Naive thymus-derived CD4-positive, alpha-beta T cell (primary cell): ENCODE data around the gene MAGI3. TPM values are rescaled to one million over a fixed set of nuclear protein-coding genes. Genes with fewer than 3 reads are reported as not detected.
"Not testable (repeated sequence)": the region's sequence is repeated elsewhere in the genome, so short reads cannot be mapped to it uniquely, and the experiment has no call there.

ENCODE experiments used
- ATAC-seq: fragments of 150-1000 bp; cut with Tn5 transposase; 2 replicates; pipeline ENCODE4 v1.10.0; 2021; ENCODE audit warnings: mild to moderate bottlenecking, moderate library complexity
- CTCF ChIA-PET: fragments of 350-600 bp; sonication (Branson Sonifier 250); formaldehyde crosslinking; loops from one replicate; lab custom pipeline; 2021; ENCODE audit warnings: antibody characterized with exemption; lab: Charles Lee
- POLR2A ChIA-PET: fragments of 350-600 bp; sonication (Branson Sonifier 250); formaldehyde crosslinking; loops from one replicate; lab custom pipeline; 2021; ENCODE audit warnings: antibody characterized with exemption, inconsistent platforms; lab: Charles Lee
- DNase-seq, 9 donors: peaks; one replicate each; pipeline versions ENCODE4 v3.0.0 to v3.0.0-alpha.2; 2020 to 2022; ENCODE audit warnings: mixed read lengths in 1 of 9
- H3K27ac ChIP-seq: one replicate; pipeline ENCODE4 v1.7.0; 2013; ENCODE audit warnings: mild to moderate bottlenecking, low read depth, low read length, moderate library complexity
- H3K27me3 ChIP-seq, 2 donors: one replicate each; pipeline ENCODE4 v1.7.0; 2013; ENCODE audit warnings: low read length in 2 of 2, mild to moderate bottlenecking in 2 of 2, moderate library complexity in 2 of 2; ENCODE audit not compliant: control insufficient read depth in 2 of 2, insufficient read depth in 2 of 2
- H3K36me3 ChIP-seq, 3 experiments: 1 replicate in 2 of 3; 2 replicates in 1 of 3; pipeline ENCODE4 v1.7.0; 2013; ENCODE audit warnings: low read length in 3 of 3, mild to moderate bottlenecking in 3 of 3, moderate library complexity in 1 of 3; ENCODE audit not compliant: insufficient read depth in 3 of 3, control insufficient read depth in 2 of 3
- H3K4me1 ChIP-seq, 2 donors: one replicate each; pipeline ENCODE4 v1.7.0; 2013; ENCODE audit warnings: low read length in 2 of 2, mild to moderate bottlenecking in 2 of 2, moderate library complexity in 1 of 2; ENCODE audit not compliant: control insufficient read depth in 2 of 2, insufficient read depth in 2 of 2
- H3K4me3 ChIP-seq: 2 replicates; pipeline ENCODE4 v1.7.0; 2013; ENCODE audit warnings: mild to moderate bottlenecking, low read length
- H3K9me3 ChIP-seq, 3 experiments: 1 replicate in 2 of 3; 2 replicates in 1 of 3; pipeline ENCODE4 v1.7.0; 2013; ENCODE audit warnings: low read length in 3 of 3; ENCODE audit not compliant: control insufficient read depth in 2 of 3
- H3K27ac Mint-ChIP-seq, 9 donors: one replicate each; pipeline ENCODE4 v1.8.0; 2020 to 2022; ENCODE audit warnings: mixed read lengths in 9 of 9, mild to moderate bottlenecking in 8 of 9, moderate library complexity in 5 of 9, inconsistent platforms in 2 of 9
- H3K27me3 Mint-ChIP-seq, 5 donors: one replicate each; pipeline ENCODE4 v1.8.0; 2021 to 2022; ENCODE audit warnings: mixed read lengths in 5 of 5, mild to moderate bottlenecking in 1 of 5
- H3K36me3 Mint-ChIP-seq, 5 donors: one replicate each; pipeline ENCODE4 v1.8.0; 2020 to 2022; ENCODE audit warnings: mixed read lengths in 5 of 5, mild to moderate bottlenecking in 3 of 5, inconsistent platforms in 1 of 5
- H3K4me1 Mint-ChIP-seq, 7 donors: one replicate each; pipeline ENCODE4 v1.8.0; 2020 to 2022; ENCODE audit warnings: mixed read lengths in 7 of 7, mild to moderate bottlenecking in 3 of 7, inconsistent platforms in 1 of 7
- H3K4me3 Mint-ChIP-seq, 10 donors: one replicate each; pipeline ENCODE4 v1.8.0; 2020 to 2022; ENCODE audit warnings: mild to moderate bottlenecking in 10 of 10, mixed read lengths in 10 of 10, moderate library complexity in 6 of 10, inconsistent platforms in 2 of 10
- H3K9me3 Mint-ChIP-seq, 11 donors: one replicate each; pipeline ENCODE4 v1.8.0; 2020 to 2022; ENCODE audit warnings: mixed read lengths in 11 of 11, mild to moderate bottlenecking in 4 of 11, inconsistent platforms in 1 of 11, moderate library complexity in 1 of 11
- intact Hi-C, 2 donors: fragments of 100-400 bp; cut with micrococcal nuclease; formaldehyde crosslinking; loops; one replicate each; pipeline ENCODE4 v1.15.1; 2023
- polyA plus RNA-seq, 2 donors: library from polyadenylated mRNA; unstranded; fragments of 300-500 nt; fragmentation: Illumina TruSeq; gene quantifications; one replicate each; pipeline ENCODE4 v1.2.3, GENCODE V29; 2021
- total RNA-seq, 6 experiments: library from RNA in 5 of 6; stranded (reverse) in 5 of 6; gene quantifications; 1 replicate in 5 of 6; 2 replicates in 1 of 6; pipeline ENCODE4 v1.2.3 and lab custom pipeline; 2021 to 2026

Gene MAGI3
- total and polyA plus RNA-seq, 7 experiments from 2014 or later, result 3.6 to 8.8 (median 6.6) TPM

DNA sequence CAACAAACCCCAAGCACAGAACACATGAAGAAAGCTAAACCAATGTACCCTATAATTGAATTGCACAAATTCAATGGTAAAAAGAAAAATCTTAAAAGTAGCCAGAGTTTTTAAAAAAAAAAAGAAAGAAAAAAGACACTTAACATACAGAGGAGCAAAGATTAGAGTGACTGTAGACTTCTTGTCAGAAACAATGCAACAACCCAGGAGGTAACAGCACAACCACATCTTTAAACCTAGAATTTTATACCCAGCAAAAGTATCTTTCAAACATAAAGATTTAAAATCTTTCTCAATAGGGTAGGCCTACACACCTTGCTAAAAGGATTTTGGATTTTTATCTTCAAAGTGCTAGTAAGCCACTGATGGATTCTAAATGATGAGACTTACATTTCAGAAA is 304.6 kb downstream of the MAGI3 start:
- Mint-ChIP-seq H3K4me3 (no peak overlapping the region), H3K27ac (no peak overlapping the region), H3K27me3 (no peaks in the 10 kb centered on the region), H3K36me3 (peaks cover 15 to 71% (median 25%) of the 10 kb centered on the region in 5 donors), H3K9me3 (peaks cover 12 to 56% (median 29%) of the 10 kb centered on the region in 11 donors), H3K4me1 (no peaks in the 10 kb centered on the region)
- H3K9me3 ChIP-seq, result peaks cover 0 to 6% (median 0%) of the 10 kb centered on the region in 3 experiments
- ChIA-PET POLR2A (interaction anchor here (0.7 kb wide), 1 partner anchor 100 kb away, joined by 3 read pairs; no protein-coding TSS in a partner anchor), CTCF (no interaction called here)
- no peak overlapping the region for H3K4me3 ChIP-seq
- no peaks in the 10 kb centered on the region for H3K4me1 ChIP-seq
- no peak overlapping the region for H3K27ac ChIP-seq
- ATAC-seq (no peak), DNase-seq (no peak)
- no peaks in the 10 kb centered on the region for H3K36me3 ChIP-seq
- intact Hi-C loops, result no loop called here
- H3K27me3 ChIP-seq, result no peaks in the 10 kb centered on the region

- intact Hi-C loops, result no loop called here
- Histone ChIP-seq H3K36me3 (no peaks in the 10 kb centered on the region), H3K4me1 (no peaks in the 10 kb centered on the region), H3K27ac (no peak overlapping the region), H3K9me3 (no peaks in the 10 kb centered on the region), H3K27me3 (no peaks in the 10 kb centered on the region), H3K4me3 (no peak overlapping the region)
- Mint-ChIP-seq H3K4me1 (peaks cover 7 to 20% (median 17%) of the 10 kb centered on the region in 7 donors), H3K27me3 (no peaks in the 10 kb centered on the region), H3K9me3 (peaks cover 0 to 2% (median 0%) of the 10 kb centered on the region in 11 donors), H3K4me3 (peak overlapping the region in 6 of 10 donors; percentile 10 to 58 (median 32)), H3K36me3 (peaks cover 0 to 38% (median 0%) of the 10 kb centered on the region in 5 donors), H3K27ac (peak overlapping the region in 2 of 9 donors; percentile 4 to 69)
- ATAC-seq (no peak), DNase-seq (peak in 1 of 9 donors; percentile 2)
- POLR2A ChIA-PET, result interaction anchor here (0.7 kb wide), 1 partner anchor 17 kb away, joined by 3 read pairs; no protein-coding TSS in a partner anchor
- CTCF ChIA-PET, result interaction anchor here (1.1 kb wide), 1 partner anchor 25 kb away, joined by 4 read pairs; no protein-coding TSS in a partner anchor
Observed at GRCh38 chr1:113701429-113701828, 311.1 kb downstream of the MAGI3 start.

DNA sequence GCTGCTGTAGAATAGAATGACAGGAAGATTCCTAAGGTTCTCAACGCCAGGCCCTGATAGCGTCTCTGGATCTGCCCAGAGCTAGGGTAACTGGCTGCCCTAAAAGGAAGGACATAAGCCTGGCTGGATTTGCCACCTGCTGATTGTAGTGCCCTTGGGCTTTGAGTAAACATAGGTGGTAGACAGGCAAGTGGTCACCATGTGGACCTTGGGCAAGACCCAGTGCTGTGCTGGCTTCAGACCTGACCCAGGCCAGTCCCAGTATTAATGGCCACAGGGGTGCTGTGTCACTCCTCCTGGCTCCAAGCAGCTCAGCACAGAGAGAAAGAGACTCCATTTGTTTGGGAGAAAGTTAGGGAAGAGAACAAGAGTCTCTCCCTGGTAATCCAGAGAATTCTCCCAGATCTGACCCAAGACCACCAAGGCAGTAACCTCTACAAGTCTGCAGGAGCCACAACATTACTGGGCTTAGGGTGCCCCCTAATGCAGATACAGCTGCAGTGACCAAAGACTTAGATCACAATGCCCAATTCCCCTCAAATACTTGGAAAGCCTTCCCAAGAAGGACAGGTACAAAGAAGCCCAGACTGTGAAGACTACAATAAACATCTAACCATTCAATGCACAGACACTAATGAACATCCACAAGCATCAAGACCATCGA is 324.4 kb downstream of the MAGI3 start:
- no peak overlapping the region for H3K27ac ChIP-seq
- Mint-ChIP-seq H3K27ac (peak overlapping the region in 1 of 9 donors; percentile 2), H3K4me3 (no peak overlapping the region), H3K36me3 (peaks cover 12 to 51% (median 26%) of the 10 kb centered on the region in 5 donors), H3K9me3 (peaks cover 0 to 32% (median 13%) of the 10 kb centered on the region in 11 donors), H3K27me3 (no peaks in the 10 kb centered on the region), H3K4me1 (peaks cover 0 to 5% (median 0%) of the 10 kb centered on the region in 7 donors)
- no peaks in the 10 kb centered on the region for H3K27me3 ChIP-seq
- ChIA-PET POLR2A (no interaction called here), CTCF (no interaction called here)
- DNase-seq (no peak), ATAC-seq (no peak)
- peaks cover 0 to 3% (median 0%) of the 10 kb centered on the region in 3 experiments for H3K9me3 ChIP-seq
- intact Hi-C loops, result no loop called here
- no peaks in the 10 kb centered on the region for H3K36me3 ChIP-seq
- H3K4me3 ChIP-seq, result no peak overlapping the region
- no peaks in the 10 kb centered on the region for H3K4me1 ChIP-seq

- H3K4me3 ChIP-seq, H3K36me3 ChIP-seq, H3K27ac ChIP-seq, H3K4me1 ChIP-seq, H3K27ac Mint-ChIP-seq, H3K9me3 ChIP-seq, intact Hi-C loops, DNase-seq, POLR2A ChIA-PET, ATAC-seq, CTCF ChIA-PET, H3K27me3 ChIP-seq, H3K27me3 Mint-ChIP-seq, H3K4me1 Mint-ChIP-seq: not testable (repeated sequence)
- Mint-ChIP-seq H3K9me3 (peaks cover 0 to 42% (median 19%) of the 10 kb centered on the region in 11 donors), H3K36me3 (peaks cover 12 to 68% (median 32%) of the 10 kb centered on the region in 5 donors), H3K4me3 (peak overlapping the region in 1 of 10 donors; percentile 8)
Observed at GRCh38 chr1:113717506-113717905, 327.2 kb downstream of the MAGI3 start.

GRCh38 chr1:113718621-113719020 is 328.3 kb downstream of the MAGI3 start:
- H3K27ac ChIP-seq, DNase-seq, POLR2A ChIA-PET, intact Hi-C loops, H3K27me3 ChIP-seq, H3K4me1 ChIP-seq, CTCF ChIA-PET, ATAC-seq, H3K4me1 Mint-ChIP-seq, H3K27me3 Mint-ChIP-seq, H3K4me3 Mint-ChIP-seq, H3K27ac Mint-ChIP-seq, H3K36me3 ChIP-seq, H3K4me3 ChIP-seq, H3K9me3 ChIP-seq: not testable (repeated sequence)
- Mint-ChIP-seq H3K9me3 (peaks cover 0 to 42% (median 19%) of the 10 kb centered on the region in 11 donors), H3K36me3 (peaks cover 12 to 72% (median 32%) of the 10 kb centered on the region in 5 donors)

- H3K9me3 Mint-ChIP-seq, result peaks cover 0 to 42% (median 19%) of the 10 kb centered on the region in 11 donors
Observed at GRCh38 chr1:113721010-113721409, 330.7 kb downstream of the MAGI3 start.

More at GRCh38 chr1:113721010-113721409, 330.7 kb downstream of the MAGI3 start:
- no peaks in the 10 kb centered on the region for H3K36me3 ChIP-seq
- H3K36me3 Mint-ChIP-seq, result peaks cover 9 to 70% (median 29%) of the 10 kb centered on the region in 5 donors
- H3K4me1 Mint-ChIP-seq, result peaks cover 0 to under 1% (median 0%) of the 10 kb centered on the region in 7 donors
- H3K4me1 ChIP-seq, result no peaks in the 10 kb centered on the region
- no peak overlapping the region for H3K27ac ChIP-seq
- ChIA-PET CTCF (no interaction called here), POLR2A (no interaction called here)
- H3K27ac Mint-ChIP-seq, result no peak overlapping the region
- no peak overlapping the region for H3K4me3 ChIP-seq
- intact Hi-C loops, result no loop called here
- H3K4me3 Mint-ChIP-seq, result no peak overlapping the region
- no peaks in the 10 kb centered on the region for H3K27me3 ChIP-seq
- ATAC-seq, result no peak
- DNase-seq, result no peak
- peaks cover 0 to 3% (median 0%) of the 10 kb centered on the region in 3 experiments for H3K9me3 ChIP-seq
- H3K27me3 Mint-ChIP-seq, result no peaks in the 10 kb centered on the region
